ENCODE data around the gene KCNAB3. TPM values are rescaled to one million over a fixed set of nuclear protein-coding genes. Genes with fewer than 3 reads are reported as not detected.

The KCNAB3 gene
- total and polyA plus RNA-seq, 9 of the 15 experiments (the other 6 are each of a cell fraction or from before 2014, with no cell fraction given): 0.03 to 2.5 (median 1.1) TPM

GRCh38 chr17:7897773-7898172 is 31.9 kb downstream of the KCNAB3 start:
- ATAC-seq (peak; percentile 78), FAIRE-seq (no peak), DNase-seq (ENCODE audit: extremely low read depth in 1 of 4, low spot score in 3 of 4) (peak in 3 of 4 experiments; percentile 23 to 34 (median 33))
- Histone ChIP-seq H3K9me1 (ENCODE audit: control insufficient read depth, insufficient read depth, low read length) (no peaks in the 10 kb centered on the region), H3K4me3 (no peak overlapping the region), H3K9ac (ENCODE audit: insufficient read depth in 1 of 2, low read depth in 2 of 2, low read length in 2 of 2) (no peak overlapping the region), H2AFZ (ENCODE audit: low read depth, low read length) (no peak overlapping the region), H3K4me1 (replicated peaks in 1 of 2; ENCODE audit: control insufficient read depth in 2 of 2, insufficient read depth in 2 of 2, low read length in 2 of 2) (no peaks in the 10 kb centered on the region), H3K27me3 (ENCODE audit: control insufficient read depth in 2 of 2, insufficient read depth in 2 of 2, low read length in 2 of 2) (no peaks in the 10 kb centered on the region), H3K27ac (ENCODE audit: extremely low read depth, low read depth, low read length) (no peak overlapping the region), H3K79me2 (ENCODE audit: control insufficient read depth, insufficient read depth, low read length) (no peaks in the 10 kb centered on the region), H4K20me1 (replicated peaks; ENCODE audit: control insufficient read depth, insufficient read depth, low read length) (no peaks in the 10 kb centered on the region), H3K4me2 (ENCODE audit: insufficient read depth, low read length) (no peak overlapping the region), H3K9me3 (replicated peaks; ENCODE audit: control insufficient read depth, insufficient read depth, low read depth, low read length) (no peaks in the 10 kb centered on the region), H3K36me3 (ENCODE audit: control insufficient read depth, insufficient read depth, low read length) (peaks cover 66% of the 10 kb centered on the region)
- ChIA-PET POLR2A (interaction anchor here (0.7 to 3.3 kb wide), 3 partner anchors 15 to 293 kb away, joined by 3 to 8 read pairs (median 3); partner anchors contain the start of gene RNF227), CTCF (ENCODE audit: low intra/inter-chr PET ratio) (interaction anchor here (0.8 to 2.5 kb wide), 4 partner anchors 35 to 155 kb away, joined by 3 to 38 read pairs (median 4); no protein-coding TSS in a partner anchor)
- in situ Hi-C loops (cut with MboI): no loop called here
- intact Hi-C loops (cut with micrococcal nuclease): loop anchor here (1.0 to 10.0 kb wide), 3 partner anchors 35 to 155 kb away; partner anchors contain the start of gene KDM6B
- BruUV-seq (replicated peaks): no TSS peak
- 44% methylated on average over 6 of the region's 6 CpGs for WGBS (ENCODE audit: insufficient coverage, low coverage, missing lambda C conversion rate)
- TF ChIP-seq ZFP36 (IDR thresholded peaks at IDR 0.05; ENCODE audit: low read depth, low read length, partially characterized antibody): no peak
- 0 out of 2 replicates have a peak, but pooled peaks have one; percentile 32 for TF ChIP-seq MYC (IDR thresholded peaks at IDR 0.05; ENCODE audit: low read depth, low read length)
- no peak for TF ChIP-seq MYC (CRISPR knock-in tag; IDR thresholded peaks at IDR 0.05; ENCODE audit: borderline replicate concordance, low read depth)
- TF ChIP-seq ZNF785 (CRISPR knock-in tag; IDR thresholded peaks at IDR 0.05): no peak
- no peak for TF ChIP-seq HDAC2 (IDR thresholded peaks at IDR 0.05)
- no peak for TF ChIP-seq ELK3 (CRISPR knock-in tag; IDR thresholded peaks at IDR 0.05)
- TF ChIP-seq, protein P1, sequence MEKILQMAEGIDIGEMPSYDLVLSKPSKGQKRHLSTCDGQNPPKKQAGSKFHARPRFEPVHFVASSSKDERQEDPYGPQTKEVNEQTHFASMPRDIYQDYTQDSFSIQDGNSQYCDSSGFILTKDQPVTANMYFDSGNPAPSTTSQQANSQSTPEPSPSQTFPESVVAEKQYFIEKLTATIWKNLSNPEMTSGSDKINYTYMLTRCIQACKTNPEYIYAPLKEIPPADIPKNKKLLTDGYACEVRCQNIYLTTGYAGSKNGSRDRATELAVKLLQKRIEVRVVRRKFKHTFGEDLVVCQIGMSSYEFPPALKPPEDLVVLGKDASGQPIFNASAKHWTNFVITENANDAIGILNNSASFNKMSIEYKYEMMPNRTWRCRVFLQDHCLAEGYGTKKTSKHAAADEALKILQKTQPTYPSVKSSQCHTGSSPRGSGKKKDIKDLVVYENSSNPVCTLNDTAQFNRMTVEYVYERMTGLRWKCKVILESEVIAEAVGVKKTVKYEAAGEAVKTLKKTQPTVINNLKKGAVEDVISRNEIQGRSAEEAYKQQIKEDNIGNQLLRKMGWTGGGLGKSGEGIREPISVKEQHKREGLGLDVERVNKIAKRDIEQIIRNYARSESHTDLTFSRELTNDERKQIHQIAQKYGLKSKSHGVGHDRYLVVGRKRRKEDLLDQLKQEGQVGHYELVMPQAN (IDR thresholded peaks at IDR 0.05; ENCODE audit: borderline replicate concordance): no peak
- TF ChIP-seq, protein P2, sequence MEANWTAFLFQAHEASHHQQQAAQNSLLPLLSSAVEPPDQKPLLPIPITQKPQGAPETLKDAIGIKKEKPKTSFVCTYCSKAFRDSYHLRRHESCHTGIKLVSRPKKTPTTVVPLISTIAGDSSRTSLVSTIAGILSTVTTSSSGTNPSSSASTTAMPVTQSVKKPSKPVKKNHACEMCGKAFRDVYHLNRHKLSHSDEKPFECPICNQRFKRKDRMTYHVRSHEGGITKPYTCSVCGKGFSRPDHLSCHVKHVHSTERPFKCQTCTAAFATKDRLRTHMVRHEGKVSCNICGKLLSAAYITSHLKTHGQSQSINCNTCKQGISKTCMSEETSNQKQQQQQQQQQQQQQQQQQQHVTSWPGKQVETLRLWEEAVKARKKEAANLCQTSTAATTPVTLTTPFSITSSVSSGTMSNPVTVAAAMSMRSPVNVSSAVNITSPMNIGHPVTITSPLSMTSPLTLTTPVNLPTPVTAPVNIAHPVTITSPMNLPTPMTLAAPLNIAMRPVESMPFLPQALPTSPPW (CRISPR knock-in tag; IDR thresholded peaks at IDR 0.05): no peak
- TF ChIP-seq DACH1 (IDR thresholded peaks at IDR 0.05; ENCODE audit: partially characterized antibody): no peak
- TF ChIP-seq SP1 (CRISPR knock-in tag; IDR thresholded peaks at IDR 0.05): no peak
- no peak for TF ChIP-seq MAFG (tag; conservative IDR thresholded peaks at IDR 0.05)
- TF ChIP-seq NFE2 (IDR thresholded peaks at IDR 0.05; ENCODE audit: low read depth): no peak
- TF ChIP-seq SIN3B (IDR thresholded peaks at IDR 0.05; ENCODE audit: low read depth): no peak
- no peak for TF ChIP-seq NRF1 (conservative IDR thresholded peaks at IDR 0.05 in 1 of 2, IDR thresholded peaks at IDR 0.05 in 1 of 2)
- no peak for TF ChIP-seq PHB2 (IDR thresholded peaks at IDR 0.05; ENCODE audit: low read depth)
- TF ChIP-seq KLF10 (CRISPR knock-in tag; IDR thresholded peaks at IDR 0.05): no peak

All from K562 (cell line).